Measurements from ENCODE around the gene DBH.

Gene DBH

GRCh38 chr9:133604856-133605255 lies 31.3 kb upstream of the DBH start:
- DNase-seq (ENCODE audit: low read depth): no peak

DNA sequence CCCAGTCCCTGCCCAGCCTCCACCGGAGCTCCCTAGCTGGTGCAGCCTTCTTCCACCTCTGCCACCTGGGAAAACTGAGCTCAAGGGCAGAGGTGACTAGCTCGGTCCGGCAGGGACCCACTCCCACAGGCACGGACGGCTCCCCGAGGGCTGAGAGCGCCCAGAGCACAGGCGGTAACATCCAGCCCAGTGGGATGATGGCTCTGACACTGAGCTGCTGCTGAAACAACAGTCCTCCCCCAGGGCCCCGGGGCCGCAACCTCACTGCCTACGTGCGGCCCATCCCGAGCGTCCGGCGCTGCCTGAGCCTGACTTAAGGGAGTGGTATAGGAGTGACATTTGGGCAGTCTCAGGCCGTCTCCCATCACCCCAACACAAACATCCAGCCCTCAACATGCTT lies 30.7 kb upstream of the DBH start:
- no peak for DNase-seq (ENCODE audit: low read depth)

DNA sequence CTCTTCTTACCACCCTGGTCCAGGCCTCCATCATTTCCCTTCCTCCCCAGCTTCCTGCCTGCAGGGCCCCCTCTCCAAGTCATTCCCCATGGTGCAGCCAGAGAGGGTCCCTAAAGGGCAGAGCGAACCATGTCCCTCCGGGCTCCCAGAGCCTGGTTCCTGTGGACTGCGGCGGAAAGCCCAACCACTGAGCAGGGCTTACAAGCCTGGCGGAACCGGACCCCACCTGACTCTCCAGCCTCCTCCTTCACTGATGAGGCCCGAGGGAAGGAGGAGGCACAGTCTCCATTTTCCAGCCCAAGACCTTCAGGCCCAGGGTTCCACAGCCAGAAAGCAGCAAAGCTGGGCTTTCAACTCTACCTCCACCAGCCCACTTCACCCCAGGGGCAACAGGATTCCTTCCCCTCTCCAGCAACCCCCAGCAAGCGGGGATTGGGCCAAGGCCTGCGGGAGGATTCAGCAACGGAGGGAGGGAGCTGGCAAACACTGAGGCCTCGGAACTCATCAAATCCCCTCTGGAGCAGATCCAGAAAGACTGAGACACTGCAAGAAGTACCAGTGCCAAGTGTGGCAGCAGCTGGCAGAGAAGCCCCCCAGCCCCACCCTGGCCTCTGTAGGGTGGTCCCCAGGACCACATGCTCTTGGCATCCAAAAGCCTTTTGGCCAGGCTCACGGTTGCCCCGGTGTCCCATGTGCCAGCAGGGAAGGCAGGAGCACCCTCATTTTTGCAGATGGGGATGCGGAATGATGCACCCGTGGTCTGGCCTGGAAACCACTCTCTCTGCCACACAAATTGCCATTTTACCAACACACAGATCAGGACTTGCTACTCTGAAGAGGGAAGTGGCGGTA lies 30.1 kb upstream of the DBH start:
- DNase-seq (ENCODE audit: low read depth): no peak

DNA sequence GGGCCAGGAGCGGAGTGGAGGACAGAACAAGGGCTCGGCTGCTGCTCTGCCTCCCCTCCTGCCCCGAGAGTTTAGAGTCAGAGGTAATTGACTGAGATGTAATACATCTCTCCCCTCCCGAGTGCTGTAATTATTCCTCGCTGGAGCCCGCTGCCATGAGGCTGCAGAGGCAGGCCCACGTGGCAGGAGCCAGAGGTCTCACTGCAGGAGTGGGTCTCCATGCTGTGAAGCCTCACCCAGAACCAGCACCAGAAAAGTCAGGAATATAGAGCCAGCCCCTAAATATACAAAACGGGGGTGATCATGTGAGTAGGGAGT lies 29.5 kb upstream of the DBH start:
- DNase-seq (ENCODE audit: low read depth): no peak

DNA sequence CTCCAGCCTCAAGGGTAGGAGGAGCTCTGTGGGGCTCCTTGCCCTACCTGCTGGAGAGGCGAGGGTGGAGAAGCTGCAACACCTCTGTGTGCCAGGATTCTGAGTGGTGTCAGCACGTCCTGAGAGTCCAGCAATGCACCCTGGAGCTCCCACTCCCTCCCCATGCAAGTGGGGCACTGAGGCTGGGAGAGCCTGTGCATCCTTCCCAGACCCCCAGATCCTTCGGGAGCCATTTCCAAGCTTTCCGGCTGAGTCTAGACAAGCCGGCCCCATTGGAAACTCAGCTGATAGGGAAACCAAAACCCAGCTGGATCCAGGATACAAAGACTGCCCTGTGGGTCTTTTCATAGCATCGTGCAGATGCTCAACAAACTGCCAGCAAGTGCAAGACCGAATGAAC lies 28.8 kb upstream of the DBH start:
- no peak for DNase-seq (ENCODE audit: low read depth)

- no peak for DNase-seq (ENCODE audit: low read depth)
Measured at GRCh38 chr9:133607976-133608375, 28.2 kb upstream of the DBH start.

GRCh38 chr9:133608382-133608781 lies 27.8 kb upstream of the DBH start:
- no peak for DNase-seq (ENCODE audit: low read depth)

GRCh38 chr9:133608889-133609288 lies 27.3 kb upstream of the DBH start:
- DNase-seq (ENCODE audit: low read depth): no peak

- no peak for DNase-seq (ENCODE audit: low read depth)
Measured at GRCh38 chr9:133609311-133610098, 26.7 kb upstream of the DBH start, which contains the start of gene FAM163B. TSS of gene FAM163B (minus strand) at chr9:133609389. CDS start at chr9:133580223, 29,166 bp downstream.

- no peak for DNase-seq (ENCODE audit: low read depth)
Measured at GRCh38 chr9:133610845-133611244, 25.3 kb upstream of the DBH start.

GRCh38 chr9:133612051-133612450 lies 24.1 kb upstream of the DBH start:
- DNase-seq (ENCODE audit: low read depth): no peak

GRCh38 chr9:133612816-133613215 lies 23.3 kb upstream of the DBH start:
- no peak for DNase-seq (ENCODE audit: low read depth)

DNA sequence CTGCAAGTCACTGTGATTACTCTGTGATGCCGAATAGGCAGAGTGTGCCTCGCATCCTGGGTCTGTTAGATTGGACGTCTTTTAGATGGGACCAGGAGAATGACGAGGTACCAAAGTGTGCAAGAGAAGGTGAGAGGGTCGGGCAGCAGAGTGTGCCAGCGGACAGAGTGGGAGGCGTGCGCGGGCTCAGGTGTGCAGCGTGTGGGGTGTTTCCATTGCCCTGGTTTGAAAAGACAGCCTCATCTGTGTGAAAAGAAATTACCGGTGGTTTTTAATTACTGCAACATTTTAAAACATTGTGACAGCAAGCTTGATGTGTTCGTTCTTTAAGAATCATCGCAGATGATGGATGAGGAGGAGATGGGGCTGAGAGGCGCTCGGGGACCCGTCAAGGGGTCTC lies 22.7 kb upstream of the DBH start:
- no peak for DNase-seq (ENCODE audit: low read depth)

DNA sequence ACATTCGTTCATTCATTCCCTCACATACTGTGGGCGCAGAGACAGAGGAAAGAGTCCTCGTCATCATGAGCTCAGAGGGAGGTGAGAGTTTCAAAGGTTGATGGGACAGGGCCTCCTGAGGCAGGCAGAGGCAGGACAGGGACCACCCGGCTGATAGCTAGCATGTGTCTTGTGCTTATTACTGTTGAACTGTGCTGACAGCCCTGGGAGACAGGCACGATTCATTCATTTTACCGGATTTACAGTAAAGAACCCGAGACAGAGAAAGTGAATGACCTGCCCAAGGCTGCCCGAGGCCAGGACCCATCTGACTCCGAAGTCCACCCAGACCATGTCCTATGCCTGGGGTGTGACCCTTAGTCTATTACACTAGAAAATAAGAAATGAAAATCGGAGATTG lies 22.1 kb upstream of the DBH start:
- DNase-seq (ENCODE audit: low read depth): no peak

DNA sequence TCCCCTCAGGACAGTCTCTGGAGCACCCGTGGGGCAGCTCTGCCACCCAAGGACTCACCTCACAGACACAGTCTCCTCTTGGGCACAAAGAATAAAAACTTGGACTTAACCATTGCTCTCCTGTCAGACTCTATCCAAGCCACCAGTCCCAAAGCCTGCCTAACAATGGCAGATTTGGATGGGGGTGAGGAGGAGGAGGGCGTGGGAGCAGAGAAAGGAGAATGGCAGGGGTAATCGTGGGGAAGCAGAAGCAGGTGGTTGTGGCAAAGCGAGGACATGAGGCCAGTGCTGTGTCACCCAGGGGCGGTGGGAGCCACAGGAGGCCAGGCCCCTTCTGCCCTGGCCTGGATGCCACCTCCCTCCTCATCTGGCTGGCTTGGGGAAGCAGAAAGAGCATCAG lies 21.5 kb upstream of the DBH start:
- no peak for DNase-seq (ENCODE audit: low read depth)

- no peak for DNase-seq (ENCODE audit: low read depth)
Measured at GRCh38 chr9:133615186-133615585, 21.0 kb upstream of the DBH start.

- DNase-seq (ENCODE audit: low read depth): no peak
Measured at GRCh38 chr9:133615606-133616188, 20.5 kb upstream of the DBH start.

DNA sequence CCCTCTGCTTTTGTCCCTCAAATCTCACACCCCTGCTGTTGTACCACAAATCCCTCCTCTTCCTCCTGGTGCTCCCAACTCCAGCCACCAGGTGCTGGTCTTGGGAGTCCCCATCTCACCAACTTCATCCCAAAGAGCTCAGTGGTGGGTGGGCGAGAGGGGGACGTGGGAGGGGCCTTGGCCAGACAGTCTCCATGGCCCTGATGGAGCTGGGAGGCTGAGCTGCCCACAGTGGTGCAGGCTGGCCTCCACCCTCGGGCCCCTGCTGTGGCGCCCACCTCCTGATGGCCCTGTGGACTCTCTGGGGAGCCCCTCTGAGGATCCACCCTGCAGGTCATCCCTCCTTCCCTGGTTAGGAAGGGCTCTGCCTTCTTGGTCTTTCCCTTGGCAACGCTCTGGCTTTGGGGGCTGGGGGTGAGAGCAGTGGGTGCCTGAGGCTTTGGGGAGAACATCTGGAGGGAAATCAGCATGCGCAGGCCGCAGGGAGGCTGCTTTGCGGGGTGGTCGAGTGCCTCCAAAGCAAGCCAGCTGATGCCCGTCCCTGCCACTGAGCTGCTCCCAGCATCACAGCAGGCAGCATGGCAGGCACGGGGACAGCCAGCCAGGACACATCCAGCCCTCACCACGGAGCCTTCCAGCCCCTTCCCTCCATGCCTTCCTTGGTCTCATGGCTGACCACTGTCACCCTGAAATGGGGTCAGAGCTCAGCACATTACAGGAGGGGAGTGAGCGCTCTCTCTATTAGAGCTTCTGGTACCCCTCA lies 19.3 kb upstream of the DBH start:
- no peak for DNase-seq (ENCODE audit: low read depth)

GRCh38 chr9:133618726-133619125 lies 17.4 kb upstream of the DBH start:
- DNase-seq (ENCODE audit: low read depth): no peak

DNA sequence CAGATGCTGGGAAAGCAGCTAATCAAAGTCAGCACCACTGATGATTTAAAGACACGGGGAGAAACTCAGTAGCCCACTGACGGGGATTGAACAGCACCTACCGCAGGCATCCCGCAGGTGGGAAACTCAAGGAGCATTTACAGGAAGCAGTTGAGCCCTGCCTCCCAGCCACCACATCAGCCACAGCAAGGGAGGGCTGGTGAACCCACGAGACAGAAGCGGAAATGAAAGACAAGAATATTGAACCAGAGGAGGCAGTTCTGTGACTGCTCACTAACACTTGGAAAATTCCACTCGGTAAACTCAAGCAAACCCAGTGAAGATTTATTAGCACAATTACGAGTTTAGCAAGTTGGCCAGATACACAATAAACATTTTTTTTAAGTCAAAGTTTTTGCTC lies 16.4 kb upstream of the DBH start:
- peak; percentile 8 for DNase-seq (ENCODE audit: low read depth)

DNA sequence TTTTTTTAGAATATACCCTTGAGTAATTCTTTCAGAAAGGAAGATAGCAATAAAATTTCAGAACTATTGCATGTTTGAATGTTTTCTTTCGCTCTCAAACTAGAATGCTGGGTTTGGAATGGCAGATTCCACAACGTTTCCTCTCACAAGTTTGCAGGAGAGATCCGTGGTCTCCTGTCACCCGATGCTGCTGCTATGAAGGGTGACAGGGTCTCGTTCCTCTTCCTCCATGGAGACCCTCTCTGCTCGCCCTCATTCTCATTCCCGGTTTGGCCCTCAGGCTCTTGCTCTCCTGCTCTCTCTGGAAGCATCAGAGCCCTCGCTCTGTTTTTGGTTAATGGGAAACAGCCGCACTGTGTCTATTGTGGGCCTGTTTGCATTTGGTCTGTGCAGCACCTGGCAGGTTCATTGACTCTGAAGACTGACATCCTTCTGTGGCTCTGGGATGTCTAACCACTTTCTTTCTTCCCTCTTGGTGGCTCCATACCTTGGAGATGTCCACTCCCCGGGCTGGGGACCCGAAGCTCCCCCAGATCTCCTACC lies 14.4 kb upstream of the DBH start:
- no peak for DNase-seq (ENCODE audit: low read depth)

GRCh38 chr9:133622555-133622954 lies 13.6 kb upstream of the DBH start:
- DNase-seq (ENCODE audit: low read depth): no peak

Measured in stimulated activated CD8-positive, alpha-beta memory T cell treated with anti-CD3 and anti-CD28 coated beads, Interleukin-7, amount 100 ng/mL, for 24 hours (primary cell).